WTC11 (cell line): ENCODE data around the gene ADAM17. TPM values are rescaled to one million over a fixed set of nuclear protein-coding genes. Genes with fewer than 3 reads are reported as not detected.
A peak's percentile ranks its signal among the peaks of the same experiment; 100 is the strongest.

ENCODE experiments used
- ATAC-seq: fragments of 200-7000 bp; cut with Tn5 transposase; 2 replicates; pipeline ENCODE4 v1.10.0; 2021; ENCODE audit warnings: mild to moderate bottlenecking, moderate library complexity
- Bru-seq: library from RNA; stranded (reverse); fragments of 400-500 nt; gene quantifications from one replicate; lab custom pipeline; 2021; lab: Mats Ljungman, UMichigan
- CTCF ChIA-PET: fragments of 300-600 bp; sonication (Branson Sonifier 250); formaldehyde crosslinking; loops from one replicate; lab custom pipeline; 2021; ENCODE audit warnings: antibody characterized with exemption; lab: Charles Lee
- POLR2A ChIA-PET: fragments of 350-600 bp; sonication (Branson Sonifier 250); formaldehyde crosslinking; loops from one replicate; lab custom pipeline; 2021; ENCODE audit warnings: antibody characterized with exemption; lab: Charles Lee
- DNase-seq: peaks from one replicate; pipeline ENCODE4 v3.0.0; 2021; ENCODE audit warnings: low spot score
- H3K27ac Mint-ChIP-seq: 2 replicates; pipeline ENCODE4 v1.8.0; 2021; ENCODE audit warnings: mixed read lengths
- H3K27me3 Mint-ChIP-seq: 2 replicates; pipeline ENCODE4 v1.8.0; 2021; ENCODE audit warnings: low read depth, mild to moderate bottlenecking, moderate library complexity, mixed read lengths
- H3K36me3 Mint-ChIP-seq: 2 replicates; pipeline ENCODE4 v1.8.0; 2021; ENCODE audit warnings: mixed read lengths
- H3K4me1 Mint-ChIP-seq: 2 replicates; pipeline ENCODE4 v1.8.0; 2022; ENCODE audit warnings: mixed read lengths
- H3K4me3 Mint-ChIP-seq: 2 replicates; pipeline ENCODE4 v1.8.0; 2021; ENCODE audit warnings: mild to moderate bottlenecking, moderate library complexity, mixed read lengths
- H3K9me3 Mint-ChIP-seq: 2 replicates; pipeline ENCODE4 v1.8.0; 2021; ENCODE audit warnings: mixed read lengths
- AR ChIP-seq: fragments of 250-450 bp; sonication (Bioruptor Pico); IDR thresholded peaks from 2 replicates; pipeline ENCODE4 v1.9.0; 2021; ENCODE audit warnings: mild to moderate bottlenecking
- ATF3 ChIP-seq: sonication (generic); formaldehyde crosslinking; conservative IDR thresholded peaks from 2 replicates; pipeline ENCODE4 v1.8.1; 2022; ENCODE audit warnings: mild to moderate bottlenecking, missing genetic modification reagents
- E2F4 ChIP-seq: sonication (generic); formaldehyde crosslinking; IDR thresholded peaks from 2 replicates; pipeline ENCODE4 v1.8.1; 2022; ENCODE audit warnings: low read depth, mild to moderate bottlenecking, moderate library complexity, missing genetic modification reagents, borderline replicate concordance
- ELF4 ChIP-seq: sonication (generic); formaldehyde crosslinking; IDR thresholded peaks from 2 replicates; pipeline ENCODE4 v1.8.1; 2022; ENCODE audit warnings: low read depth, mild to moderate bottlenecking, moderate library complexity, missing genetic modification reagents
- ESRRA ChIP-seq: sonication (generic); formaldehyde crosslinking; IDR thresholded peaks from 2 replicates; pipeline ENCODE4 v1.8.1; 2022; ENCODE audit warnings: mild to moderate bottlenecking, missing genetic modification reagents, borderline replicate concordance
- GABPB1 ChIP-seq: sonication (generic); formaldehyde crosslinking; IDR thresholded peaks from 2 replicates; pipeline ENCODE4 v1.8.1; 2023; ENCODE audit warnings: mild to moderate bottlenecking, missing genetic modification reagents
- GRHL2 ChIP-seq: fragments of 250-450 bp; sonication (Bioruptor Pico); IDR thresholded peaks from 2 replicates; pipeline ENCODE4 v1.8.0; 2022; ENCODE audit warnings: mild to moderate bottlenecking, moderate library complexity; ENCODE audit not compliant: insufficient replicate concordance, severe bottlenecking
- HMGA2 ChIP-seq: fragments of 250-450 bp; sonication (Bioruptor Pico); IDR thresholded peaks from 2 replicates; pipeline ENCODE4 v1.4.0; 2021; ENCODE audit warnings: mild to moderate bottlenecking, moderate library complexity
- JAZF1 ChIP-seq: fragments of 250-450 bp; sonication (Bioruptor Pico); IDR thresholded peaks from 2 replicates; pipeline ENCODE4 v1.9.0; 2021; ENCODE audit warnings: moderate library complexity, mild to moderate bottlenecking, inconsistent platforms
- PRDM15 ChIP-seq: sonication (generic); formaldehyde crosslinking; IDR thresholded peaks from 2 replicates; pipeline ENCODE4 v1.8.0; 2022; ENCODE audit warnings: missing genetic modification reagents
- SP1 ChIP-seq: sonication (generic); formaldehyde crosslinking; conservative IDR thresholded peaks from 2 replicates; pipeline ENCODE4 v1.8.1; 2022; ENCODE audit warnings: missing genetic modification reagents
- ZBTB21 ChIP-seq: sonication (generic); formaldehyde crosslinking; IDR thresholded peaks from 2 replicates; pipeline ENCODE4 v1.8.1; 2023; ENCODE audit warnings: mild to moderate bottlenecking, missing genetic modification reagents, borderline replicate concordance
- ZBTB43 ChIP-seq: sonication (generic); formaldehyde crosslinking; IDR thresholded peaks from 2 replicates; pipeline ENCODE4 v1.8.1; 2023; ENCODE audit warnings: mild to moderate bottlenecking, missing genetic modification reagents
- ZNF138 ChIP-seq: sonication (generic); formaldehyde crosslinking; conservative IDR thresholded peaks from 2 replicates; pipeline ENCODE4 v1.8.1; 2022; ENCODE audit warnings: mild to moderate bottlenecking, moderate library complexity, missing genetic modification reagents
- ZNF263 ChIP-seq: sonication (generic); formaldehyde crosslinking; IDR thresholded peaks from 2 replicates; pipeline ENCODE4 v1.8.1; 2022; ENCODE audit warnings: low read depth, mild to moderate bottlenecking, moderate library complexity, missing genetic modification reagents
- ZNF281 ChIP-seq: sonication (generic); formaldehyde crosslinking; IDR thresholded peaks from 2 replicates; pipeline ENCODE4 v1.8.0; 2023; ENCODE audit warnings: mild to moderate bottlenecking, missing genetic modification reagents
- ZNF512 ChIP-seq: sonication (generic); formaldehyde crosslinking; IDR thresholded peaks from 2 replicates; pipeline ENCODE4 v1.8.1; 2022; ENCODE audit warnings: missing genetic modification reagents, borderline replicate concordance
- ZSCAN18 ChIP-seq: fragments of 250-450 bp; sonication (Bioruptor Pico); IDR thresholded peaks from 2 replicates; pipeline ENCODE4 v2.1.2; 2022; ENCODE audit warnings: mild to moderate bottlenecking, moderate library complexity
- long read RNA-seq, 3 experiments: library from RNA in 1 of 3; library from capped mRNA in 1 of 3; library from polyadenylated mRNA in 1 of 3; unstranded in 2 of 3; stranded (forward) in 1 of 3; transcript quantifications; one replicate each; pipeline ENCODE4 v2.0.0, GENCODE V29; 2021
- total RNA-seq: library from RNA; stranded (reverse); gene quantifications from 3 replicates; pipeline ENCODE4 v1.2.3, GENCODE V29; 2021

ADAM17 gene
- total RNA-seq = 23.5 to 25.9 TPM (median 25.5 TPM) in 3 replicates
- percentile 76 among the genes with signal in this experiment for Bru-seq, nascent RNA
- long read RNA-seq, experiment 1, full-length matches to known transcripts = 87 of 123 reads
- long read RNA-seq, experiment 1, partial matches to known transcripts = 10 of 123 reads
- long read RNA-seq, experiment 1, other reads (novel, unspliced or antisense) = 26 of 123 reads
- long read RNA-seq, experiment 2, full-length matches to known transcripts = 3 of 24 reads
- long read RNA-seq, experiment 2, partial matches to known transcripts = 4 of 24 reads
- long read RNA-seq, experiment 2, other reads (novel, unspliced or antisense) = 17 of 24 reads
- long read RNA-seq, experiment 3, full-length matches to known transcripts = 5 of 20 reads
- long read RNA-seq, experiment 3, partial matches to known transcripts = 1 of 20 reads
- long read RNA-seq, experiment 3, other reads (novel, unspliced or antisense) = 14 of 20 reads

GRCh38 chr2:9555297-9556120 lies at the start of gene ADAM17:
Gene ADAM17, minus strand, starts transcription at chr2:9555830. Its CDS starts 225 bp downstream, at chr2:9555605.
- POLR2A ChIA-PET = interaction anchor here (0.6 to 2.8 kb wide), 12 partner anchors 9 to 288 kb away, joined by 3 to 46 read pairs (median 4); partner anchors contain the start of genes IAH1, TAF1B and YWHAQ
- CTCF ChIA-PET = interaction anchor here (0.7 to 2.3 kb wide), 17 partner anchors 9 to 416 kb away, joined by 3 to 33 read pairs (median 3); partner anchors contain the start of gene YWHAQ
- peak within 1 kb of the TSS; percentile 97 for H3K27ac Mint-ChIP-seq
- H3K4me1 Mint-ChIP-seq = peaks cover 30% of the 10 kb centered on the region
- no peaks in the 10 kb centered on the region for H3K9me3 Mint-ChIP-seq
- peaks cover 4% of the 10 kb centered on the region for H3K36me3 Mint-ChIP-seq
- peak; percentile 92 for DNase-seq
- no peaks in the 10 kb centered on the region for H3K27me3 Mint-ChIP-seq
- ATAC-seq = peak; percentile 94
- H3K4me3 Mint-ChIP-seq = peak within 1 kb of the TSS; percentile 96
- TF ChIP-seq GRHL2 = no peak
- no peak for TF ChIP-seq PRDM15 (CRISPR knock-in tag)
- no peak for TF ChIP-seq ZNF138 (CRISPR knock-in tag)
- TF ChIP-seq ELF4 (CRISPR knock-in tag) = 0 out of 2 replicates have a peak, but pooled peaks have one; percentile 46
- peak; percentile 68 for TF ChIP-seq GABPB1 (CRISPR knock-in tag)
- TF ChIP-seq JAZF1 (CRISPR knock-in tag) = no peak
- TF ChIP-seq ESRRA (CRISPR knock-in tag) = no peak; the same call in 1 of the 2 replicates
- no peak for TF ChIP-seq HMGA2 (CRISPR knock-in tag)
- no peak for TF ChIP-seq ZBTB43 (CRISPR knock-in tag)
- no peak for TF ChIP-seq ATF3 (CRISPR knock-in tag)
- peak; percentile 96 for TF ChIP-seq SP1 (CRISPR knock-in tag)
- no peak for TF ChIP-seq E2F4 (CRISPR knock-in tag)
- TF ChIP-seq ZNF281 = no peak
- TF ChIP-seq AR = no peak
- no peak for TF ChIP-seq ZBTB21 (CRISPR knock-in tag)
- no peak for TF ChIP-seq ZSCAN18 (CRISPR knock-in tag)
- no peak for TF ChIP-seq ZNF263
- TF ChIP-seq ZNF512 = no peak
